Retinal pigment epithelial cell (primary cell): ENCODE results near the gene FAM120B.
"Not testable (repeated sequence)": the region's sequence is repeated elsewhere in the genome, so short reads cannot be mapped to it uniquely, and the experiment has no call there.

Experiments
- DNase-seq: peaks from one replicate; pipeline ENCODE4 v3.0.0-alpha.2; 2010; ENCODE audit warnings: low read depth
- H3K4me3 ChIP-seq: 2 replicates; pipeline ENCODE4 v1.5.1; 2011; ENCODE audit warnings: mild to moderate bottlenecking, low read length, control low read depth, moderate library complexity
- CTCF ChIP-seq: conservative IDR thresholded peaks from 2 replicates; pipeline ENCODE4 v1.5.1; 2011; ENCODE audit warnings: low read depth, low read length, control low read depth, inconsistent platforms

FAM120B gene

GRCh38 chr6:170317076-170317475 is 10.5 kb downstream of the FAM120B start:
- no peak for DNase-seq
- H3K4me3 ChIP-seq: no peak overlapping the region
- no peak for TF ChIP-seq CTCF

- no peak for DNase-seq
- H3K4me3 ChIP-seq: no peak overlapping the region
- TF ChIP-seq CTCF: no peak
Observed at GRCh38 chr6:170317718-170318117, 11.2 kb downstream of the FAM120B start.

- H3K4me3 ChIP-seq: no peak overlapping the region
- no peak for DNase-seq
- no peak for TF ChIP-seq CTCF
Observed at GRCh38 chr6:170329321-170329720, 22.8 kb downstream of the FAM120B start.

- H3K4me3 ChIP-seq, DNase-seq: not testable (repeated sequence)
Observed at GRCh38 chr6:170335199-170335598, 28.6 kb downstream of the FAM120B start.

GRCh38 chr6:170344631-170345576 is 38.3 kb downstream of the FAM120B start:
- TF ChIP-seq CTCF: no peak
- DNase-seq: no peak
- no peak overlapping the region for H3K4me3 ChIP-seq

- DNase-seq: no peak
- no peak overlapping the region for H3K4me3 ChIP-seq
- TF ChIP-seq CTCF: no peak
Observed at GRCh38 chr6:170345662-170346061, 39.1 kb downstream of the FAM120B start.

- no peak for DNase-seq
- TF ChIP-seq CTCF: no peak
- no peak overlapping the region for H3K4me3 ChIP-seq
Observed at GRCh38 chr6:170346649-170347048, 40.1 kb downstream of the FAM120B start.
